Cardiac fibroblast (primary cell): ENCODE measurements around the gene INSL3.

Experiments used
- DNase-seq, 2 donors: peaks; one replicate each; pipeline versions ENCODE4 v3.0.0 to v3.0.0-alpha.2; 2010; ENCODE audit warnings: low read depth in 2 of 2
- H3K4me3 ChIP-seq, 2 donors: replicated peaks in 1 of 2; 1 replicate in 1 of 2; 2 replicates in 1 of 2; pipeline ENCODE4 v1.5.1; 2011; ENCODE audit warnings: low read depth in 2 of 2, low read length in 2 of 2, mild to moderate bottlenecking in 2 of 2, moderate library complexity in 1 of 2
- TF ChIP-seq, protein P1 (sequence below): IDR thresholded peaks from one replicate; pipeline ENCODE4 v1.5.1; 2011; ENCODE audit warnings: low read depth, mild to moderate bottlenecking, low read length, inconsistent platforms

INSL3 gene

DNA sequence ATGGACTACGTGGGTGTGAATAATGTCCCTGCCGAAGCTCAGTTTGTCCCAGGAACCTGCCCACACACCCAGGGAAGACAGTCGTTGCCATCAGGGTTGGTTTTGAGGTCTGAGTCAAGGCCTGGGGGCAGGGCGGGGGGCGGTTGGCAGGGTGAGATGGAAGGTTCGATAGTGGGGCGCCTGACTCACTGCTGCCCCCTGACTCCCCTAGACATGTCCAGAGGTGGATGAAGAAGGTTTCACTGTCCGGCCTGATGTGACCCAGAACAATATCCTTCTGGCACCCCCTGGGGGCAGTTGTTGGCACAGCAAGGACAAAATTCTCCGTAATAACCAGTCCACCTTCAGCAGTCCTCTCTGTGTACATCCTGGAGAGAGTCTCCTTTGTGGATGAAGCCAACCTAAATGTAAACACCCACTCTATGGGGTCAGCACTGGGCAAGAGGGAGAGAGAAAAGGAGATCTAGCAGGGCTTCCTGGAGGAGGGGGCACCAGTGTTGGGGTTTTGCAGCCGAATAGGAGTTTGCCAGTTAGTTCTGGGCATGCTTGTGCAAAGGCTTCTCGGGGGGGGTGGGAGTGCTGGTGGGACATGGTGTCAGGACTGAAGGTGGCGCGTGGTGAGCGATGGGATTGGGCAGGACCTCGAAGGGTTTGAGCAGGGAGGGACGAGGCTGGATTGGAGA, 45.9 kb downstream of the INSL3 start:
- DNase-seq, result peak; percentile 38 to 59
- no peak overlapping the region for H3K4me3 ChIP-seq
- TF ChIP-seq, protein P1, sequence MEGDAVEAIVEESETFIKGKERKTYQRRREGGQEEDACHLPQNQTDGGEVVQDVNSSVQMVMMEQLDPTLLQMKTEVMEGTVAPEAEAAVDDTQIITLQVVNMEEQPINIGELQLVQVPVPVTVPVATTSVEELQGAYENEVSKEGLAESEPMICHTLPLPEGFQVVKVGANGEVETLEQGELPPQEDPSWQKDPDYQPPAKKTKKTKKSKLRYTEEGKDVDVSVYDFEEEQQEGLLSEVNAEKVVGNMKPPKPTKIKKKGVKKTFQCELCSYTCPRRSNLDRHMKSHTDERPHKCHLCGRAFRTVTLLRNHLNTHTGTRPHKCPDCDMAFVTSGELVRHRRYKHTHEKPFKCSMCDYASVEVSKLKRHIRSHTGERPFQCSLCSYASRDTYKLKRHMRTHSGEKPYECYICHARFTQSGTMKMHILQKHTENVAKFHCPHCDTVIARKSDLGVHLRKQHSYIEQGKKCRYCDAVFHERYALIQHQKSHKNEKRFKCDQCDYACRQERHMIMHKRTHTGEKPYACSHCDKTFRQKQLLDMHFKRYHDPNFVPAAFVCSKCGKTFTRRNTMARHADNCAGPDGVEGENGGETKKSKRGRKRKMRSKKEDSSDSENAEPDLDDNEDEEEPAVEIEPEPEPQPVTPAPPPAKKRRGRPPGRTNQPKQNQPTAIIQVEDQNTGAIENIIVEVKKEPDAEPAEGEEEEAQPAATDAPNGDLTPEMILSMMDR, result peak; percentile 75

DNA sequence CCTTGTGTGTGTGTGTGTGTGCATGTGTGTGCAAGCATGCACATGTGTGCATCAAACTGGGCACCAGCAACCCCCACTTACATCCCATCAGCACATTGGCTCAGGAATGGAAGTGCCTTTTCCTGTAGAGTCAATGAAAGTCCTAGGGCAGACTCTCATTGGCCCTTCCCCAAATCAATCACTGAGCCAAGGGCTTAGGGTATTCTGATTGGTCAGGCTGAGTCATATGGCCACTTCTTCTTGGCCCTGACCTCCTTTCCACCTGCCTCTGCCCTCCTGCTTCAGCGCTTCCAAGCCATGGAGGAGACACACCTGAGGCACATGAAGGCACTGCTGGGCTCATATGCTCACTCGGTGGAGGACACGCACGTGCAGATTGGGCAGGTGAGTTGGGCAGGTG, 49.1 kb downstream of the INSL3 start:
- TF ChIP-seq, protein P1, result no peak
- DNase-seq, result peak in 1 of 2 donors; percentile 51
- no peak overlapping the region for H3K4me3 ChIP-seq

DNA sequence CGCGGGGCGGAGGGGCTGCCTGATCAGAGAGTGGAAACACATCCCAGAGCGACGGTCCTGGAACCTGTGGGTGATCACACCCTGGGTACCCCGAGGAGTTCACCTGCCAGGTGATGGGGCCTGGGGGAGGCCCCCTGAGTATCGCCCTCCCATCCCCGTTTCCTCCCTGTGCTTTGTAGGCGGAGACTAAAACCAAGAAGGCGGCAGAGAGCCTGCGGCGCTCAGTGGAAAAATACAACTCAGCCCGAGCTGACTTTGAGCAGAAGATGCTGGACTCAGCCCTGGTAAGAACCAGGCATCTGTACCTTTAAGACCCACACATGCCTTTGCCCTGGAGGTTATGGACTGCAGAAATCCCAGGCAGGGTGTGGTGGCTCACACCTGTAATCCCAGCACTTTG, 50.7 kb downstream of the INSL3 start:
- TF ChIP-seq, protein P1, result no peak
- DNase-seq, result no peak
- no peak overlapping the region for H3K4me3 ChIP-seq

DNA sequence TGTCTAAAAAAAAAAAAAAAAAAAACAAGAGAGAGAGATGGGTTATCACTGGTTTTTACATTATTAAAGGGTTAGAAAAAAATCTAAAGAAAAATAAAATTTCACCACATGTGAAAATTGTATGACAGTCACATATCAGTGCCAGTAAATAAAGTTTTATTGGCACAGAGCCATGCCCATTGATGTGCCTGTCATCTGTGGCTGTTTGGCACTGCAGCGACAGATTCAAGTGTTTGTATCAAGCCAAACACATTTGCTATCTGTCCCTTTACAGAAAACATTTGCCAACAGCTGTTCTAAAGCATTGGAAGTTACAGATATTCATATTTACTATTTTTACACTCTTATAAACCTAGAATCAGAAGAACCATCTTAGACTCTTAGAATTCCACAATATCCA, 53.8 kb downstream of the INSL3 start:
- TF ChIP-seq, protein P1, result no peak
- no peak overlapping the region for H3K4me3 ChIP-seq
- no peak for DNase-seq

DNA sequence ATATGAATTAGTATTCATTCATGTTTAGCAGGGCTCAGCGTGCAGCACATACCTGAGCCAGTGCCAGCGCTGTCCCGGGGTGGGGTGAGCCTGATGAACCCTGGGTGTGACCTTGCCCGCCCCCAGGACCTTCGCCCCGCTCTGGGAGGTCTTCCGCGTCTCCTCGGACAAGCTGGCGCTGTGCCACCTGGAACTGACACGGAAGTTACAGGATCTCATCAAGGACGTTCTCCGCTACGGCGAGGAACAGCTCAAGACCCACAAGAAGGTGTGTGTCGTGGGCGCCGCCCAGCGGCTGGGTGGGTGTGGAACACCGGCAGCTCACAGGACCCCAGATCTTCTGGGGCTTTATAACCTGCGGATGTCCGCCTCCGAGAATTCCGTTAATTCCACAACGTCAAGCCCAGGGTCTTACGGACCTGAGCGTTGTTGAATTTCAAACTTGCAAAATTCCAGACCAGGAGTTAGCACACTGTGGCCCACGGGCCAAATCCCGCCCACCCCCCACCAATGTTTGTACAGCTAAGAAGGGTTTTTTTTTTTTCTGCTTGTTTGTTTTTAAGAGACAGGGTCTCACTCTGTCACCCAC, 54.7 kb downstream of the INSL3 start:
- peak; percentile 87 to 91 for DNase-seq
- H3K4me3 ChIP-seq, result peak overlapping the region; percentile 5 to 28
- TF ChIP-seq, protein P1, result peak; percentile 99
